ENCODE measurements around the gene NFATC2.
"Not testable (repeated sequence)": the region's sequence is repeated elsewhere in the genome, so short reads cannot be mapped to it uniquely, and the experiment has no call there.

NFATC2 gene

GRCh38 chr20:51568533-51568932 lies 26.0 kb upstream of the NFATC2 start:
- not testable (repeated sequence) for DNase-seq (ENCODE audit: low spot score)

- DNase-seq (ENCODE audit: low spot score) = no peak
Observed at GRCh38 chr20:51567622-51568021, 25.1 kb upstream of the NFATC2 start.

GRCh38 chr20:51566594-51566993 lies 24.1 kb upstream of the NFATC2 start:
- DNase-seq (ENCODE audit: low spot score) = no peak

DNA sequence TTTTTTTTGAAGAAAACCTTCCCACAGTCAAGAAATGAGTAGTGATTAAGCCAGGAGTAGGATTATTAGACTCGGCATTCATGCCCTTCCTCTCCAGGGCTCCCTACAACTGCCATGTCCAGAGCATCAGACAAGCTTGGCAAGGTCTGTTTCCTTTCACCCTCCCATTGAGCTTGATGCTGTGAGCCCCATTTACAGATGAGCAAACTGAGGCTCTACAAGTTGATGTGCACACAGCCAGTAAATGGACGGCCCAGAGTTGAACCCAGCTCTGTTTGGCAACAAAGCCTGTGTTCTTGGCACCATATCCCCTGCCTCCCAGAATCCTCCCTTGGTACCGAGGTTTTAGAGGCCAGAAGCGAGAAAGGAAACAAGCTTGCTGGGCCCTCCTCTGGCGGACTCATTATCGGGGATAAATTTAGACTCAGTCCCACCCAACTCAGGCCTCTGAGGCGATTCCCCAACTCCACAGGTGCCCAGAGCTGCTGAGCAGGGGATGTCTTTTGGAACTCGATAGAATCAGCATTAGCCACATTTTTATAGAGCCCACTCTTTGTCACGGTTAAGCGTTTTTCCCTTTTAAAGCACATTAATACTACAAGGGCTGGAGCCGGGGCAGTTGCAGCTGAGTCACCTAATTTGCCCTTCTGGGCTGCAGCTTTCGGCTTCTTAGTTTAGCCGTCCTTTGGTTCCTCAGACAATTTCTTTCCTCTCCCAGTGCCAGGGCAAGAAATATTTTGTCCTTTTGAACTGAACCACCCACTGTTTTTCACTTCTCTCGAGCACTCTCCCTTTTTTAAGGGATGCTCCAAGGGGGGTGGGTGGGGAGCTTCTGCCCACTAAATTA lies 23.0 kb upstream of the NFATC2 start:
- DNase-seq (ENCODE audit: low spot score) = no peak

- no peak for DNase-seq (ENCODE audit: low spot score)
Observed at GRCh38 chr20:51563486-51564332, 21.2 kb upstream of the NFATC2 start.

DNA sequence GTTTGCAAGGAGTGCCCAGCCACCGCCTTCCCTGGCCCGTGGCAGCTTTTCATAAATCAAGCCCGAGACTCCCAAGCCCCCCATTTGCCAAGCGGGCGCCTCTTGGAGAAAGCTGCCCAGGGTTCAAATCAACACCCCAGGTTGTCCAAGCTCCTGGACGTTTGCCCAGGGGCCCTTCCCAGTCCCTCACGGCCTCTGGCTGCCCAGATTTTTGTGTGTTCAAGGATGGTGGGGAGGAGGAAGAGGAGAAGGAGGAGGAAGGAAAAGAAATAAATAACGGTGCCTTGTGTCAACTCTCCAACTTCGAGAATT lies 20.6 kb upstream of the NFATC2 start:
- no peak for DNase-seq (ENCODE audit: low spot score)

DNA sequence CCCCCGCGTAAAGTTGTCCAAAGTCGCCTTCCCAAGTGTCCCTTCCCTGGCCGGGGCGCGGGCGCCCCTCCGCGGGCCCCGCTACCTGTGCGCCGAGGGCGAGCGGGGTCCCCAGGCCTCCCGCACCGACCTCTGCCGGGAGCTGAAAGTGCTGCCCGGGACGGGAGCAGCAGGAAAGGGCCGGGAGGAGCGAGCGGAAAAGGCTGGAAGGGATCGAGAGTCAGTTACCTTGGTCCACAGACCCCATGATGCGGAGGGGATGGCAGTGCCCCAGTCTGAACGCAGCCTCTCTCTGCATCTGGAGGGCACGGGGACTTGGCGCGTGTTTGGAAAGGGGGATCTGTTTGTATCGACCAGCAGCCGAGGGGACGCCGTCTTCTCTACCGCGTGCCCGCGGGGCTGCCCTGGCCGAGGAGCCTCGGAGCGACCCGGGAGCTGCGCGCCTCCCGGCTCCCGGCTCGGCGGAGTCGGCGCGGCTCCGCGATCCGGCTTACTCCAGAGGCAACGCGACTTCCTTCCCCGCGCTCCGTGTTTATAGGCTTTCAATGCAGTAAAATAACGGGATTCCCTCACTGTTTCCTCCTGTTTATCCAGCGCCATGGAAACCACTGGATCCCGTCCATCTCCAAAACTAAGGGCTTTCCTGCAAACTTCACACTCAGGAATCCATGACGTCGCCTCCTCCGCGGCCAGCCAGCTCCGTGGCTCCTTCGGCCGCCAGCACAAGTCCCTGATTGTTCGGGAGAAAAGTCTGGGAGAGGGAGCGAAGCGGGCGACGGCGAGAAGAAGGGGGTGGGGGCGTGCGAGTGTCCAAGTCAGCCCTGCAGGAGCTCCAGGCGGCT lies 20.0 kb upstream of the NFATC2 start:
- no peak for DNase-seq (ENCODE audit: low spot score)

DNA sequence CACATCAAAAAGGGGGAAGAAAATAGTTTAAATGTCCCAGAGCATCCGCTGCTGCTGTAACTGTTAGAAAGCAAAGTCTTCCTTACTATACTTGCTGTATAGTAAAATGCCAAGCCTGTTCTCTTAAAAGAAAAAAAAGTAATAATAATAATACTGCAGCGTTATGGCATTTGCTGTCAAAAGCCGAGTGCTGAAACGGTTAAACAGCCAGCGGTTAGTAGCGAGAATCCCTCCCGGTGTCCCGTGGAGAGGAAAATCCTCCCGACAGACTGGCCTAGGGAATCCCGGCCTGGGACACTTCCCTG lies 19.5 kb upstream of the NFATC2 start:
- DNase-seq (ENCODE audit: low spot score) = no peak

DNA sequence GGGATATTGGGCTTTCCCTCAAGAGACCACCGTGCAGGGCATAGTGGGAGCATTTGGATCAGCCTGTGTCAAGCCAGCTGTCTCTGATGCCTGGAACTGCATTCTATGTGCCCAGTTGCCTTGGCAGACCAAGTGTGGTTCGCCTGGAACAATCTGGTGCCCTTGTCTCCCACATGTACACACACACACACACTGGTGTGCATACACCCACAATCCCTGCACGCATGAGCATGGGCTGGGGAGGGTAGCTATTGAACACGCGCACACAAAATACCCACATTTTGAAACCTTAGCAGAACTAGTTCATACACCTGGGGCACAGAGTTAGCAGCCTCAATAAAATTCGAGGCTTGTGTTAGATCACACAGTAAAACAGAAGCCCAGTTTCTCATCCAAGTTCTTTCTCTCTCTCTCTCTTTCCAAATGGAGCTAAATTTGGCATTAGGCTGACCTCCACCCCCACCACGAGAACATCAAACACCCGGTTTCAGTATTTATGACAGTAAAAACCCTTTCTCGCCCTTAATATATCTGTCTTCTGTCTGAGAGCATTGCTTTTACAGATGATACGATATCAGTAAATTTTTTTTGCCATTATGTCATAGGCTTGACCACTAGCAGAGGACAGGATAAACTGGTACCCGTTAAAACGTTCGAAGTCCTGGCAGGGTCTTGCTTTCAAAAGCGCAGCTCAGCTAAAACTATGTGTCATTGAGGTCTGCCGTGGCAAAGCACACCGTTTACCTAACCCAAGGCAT lies 18.2 kb upstream of the NFATC2 start:
- DNase-seq (ENCODE audit: low spot score) = no peak

DNA sequence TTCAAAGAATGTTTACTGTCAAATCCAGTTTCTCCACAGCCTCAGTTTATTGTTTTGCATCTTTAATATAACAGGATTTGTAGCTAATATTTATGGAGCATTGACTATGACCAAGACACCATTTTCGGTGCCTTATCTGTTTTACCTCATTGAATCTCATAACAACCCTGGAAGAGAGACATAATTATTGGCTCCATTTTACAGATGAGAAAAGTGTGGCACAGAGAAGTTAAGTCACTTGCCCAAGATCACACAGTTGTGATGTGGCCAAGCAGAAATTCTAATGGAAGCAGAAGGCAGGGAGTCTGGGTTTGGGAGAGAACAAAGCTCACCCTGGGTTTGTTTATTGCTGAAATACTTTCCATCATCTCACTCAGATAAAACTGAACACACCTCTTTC lies 17.5 kb upstream of the NFATC2 start:
- DNase-seq (ENCODE audit: low spot score) = no peak

- DNase-seq (ENCODE audit: low spot score) = no peak
Observed at GRCh38 chr20:51554538-51555165, 12.1 kb upstream of the NFATC2 start.

DNA sequence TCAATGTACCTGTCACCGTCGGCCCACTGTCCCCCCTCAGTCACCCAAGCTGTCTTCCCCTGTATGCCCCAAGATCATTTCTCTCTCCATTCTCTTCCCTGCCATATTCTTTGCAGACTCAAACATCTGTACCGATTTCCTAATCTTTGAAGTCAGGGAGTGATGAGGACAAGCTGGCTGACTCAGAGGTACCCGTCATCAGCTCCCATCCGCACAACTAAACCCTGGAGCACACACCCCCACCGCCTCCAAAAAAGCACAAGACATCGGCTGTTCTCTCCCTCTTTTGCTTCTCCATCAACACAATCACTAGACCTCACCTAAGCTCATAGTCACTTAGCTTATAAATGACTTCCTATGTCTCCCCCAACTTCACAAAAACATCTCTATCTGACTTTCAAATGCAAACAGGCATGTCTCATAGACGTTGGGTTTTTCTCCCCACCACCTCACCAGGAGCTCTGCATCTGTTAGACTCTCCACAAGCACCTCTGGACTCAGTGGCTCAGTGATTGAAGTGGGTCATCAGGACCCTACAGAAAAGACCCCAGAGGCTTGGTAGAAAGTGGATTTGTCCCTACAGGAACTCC lies 11.5 kb upstream of the NFATC2 start:
- DNase-seq (ENCODE audit: low spot score) = no peak

GRCh38 chr20:51551186-51551585 lies 8.7 kb upstream of the NFATC2 start:
- no peak for DNase-seq (ENCODE audit: low spot score)

DNA sequence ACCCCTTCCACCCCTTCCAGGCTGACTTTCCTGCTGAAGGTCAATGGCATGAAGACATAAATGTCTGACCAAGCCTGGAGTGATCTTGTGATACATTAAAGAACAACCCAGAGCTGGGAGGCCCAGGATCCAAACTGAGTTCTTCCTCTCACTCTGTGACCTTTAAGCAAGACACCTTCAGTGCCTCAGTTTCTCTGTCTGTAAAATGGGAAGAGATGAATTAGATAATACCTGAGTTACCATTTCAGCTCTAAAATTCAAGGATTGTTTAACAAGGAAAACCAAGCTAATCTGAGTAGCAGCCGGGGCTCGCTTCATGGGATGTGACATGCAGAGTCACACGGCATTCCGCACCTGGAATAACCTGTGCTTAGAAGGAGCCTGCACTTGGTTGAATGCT lies 7.0 kb upstream of the NFATC2 start:
- DNase-seq (ENCODE audit: low spot score) = no peak

- no peak for DNase-seq (ENCODE audit: low spot score)
Observed at GRCh38 chr20:51547951-51548350, 5.4 kb upstream of the NFATC2 start.

- DNase-seq (ENCODE audit: low spot score) = no peak
Observed at GRCh38 chr20:51545515-51545914, 3.0 kb upstream of the NFATC2 start.

GRCh38 chr20:51543422-51543788 lies 886 bp upstream of the NFATC2 start:
- DNase-seq (ENCODE audit: low spot score) = no peak

DNA sequence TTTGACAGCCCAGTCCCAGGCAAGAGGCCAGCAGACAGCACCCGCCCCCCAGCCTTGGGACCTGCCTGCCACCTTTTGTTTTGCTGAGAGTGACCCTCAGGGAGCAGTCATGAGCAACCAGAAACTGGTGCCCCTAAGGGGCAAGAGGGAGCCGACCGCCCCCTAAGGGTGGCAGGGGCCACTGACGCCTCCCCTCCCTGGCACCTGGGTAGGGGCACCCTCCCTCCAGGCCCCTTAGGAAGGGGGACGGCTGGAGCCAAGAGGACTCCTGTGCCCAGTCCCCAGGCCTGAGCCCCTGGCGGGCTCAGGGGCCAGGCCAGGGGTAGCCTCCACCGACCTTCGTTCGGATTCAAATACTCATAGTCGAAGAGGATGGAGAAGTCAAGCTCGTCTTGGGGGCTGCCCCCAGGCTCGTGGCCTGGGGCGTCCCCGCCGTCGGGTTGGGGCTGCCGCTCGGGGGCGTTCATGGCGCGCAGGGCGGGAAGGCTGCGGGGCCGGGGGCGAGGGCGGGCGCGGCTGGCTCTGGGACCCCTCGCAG lies 417 bp downstream of the NFATC2 start:
- no peak for DNase-seq (ENCODE audit: low spot score)

GRCh38 chr20:51541189-51542032 lies 1.1 kb downstream of the NFATC2 start:
- peak; percentile 38 for DNase-seq (ENCODE audit: low spot score)

DNA sequence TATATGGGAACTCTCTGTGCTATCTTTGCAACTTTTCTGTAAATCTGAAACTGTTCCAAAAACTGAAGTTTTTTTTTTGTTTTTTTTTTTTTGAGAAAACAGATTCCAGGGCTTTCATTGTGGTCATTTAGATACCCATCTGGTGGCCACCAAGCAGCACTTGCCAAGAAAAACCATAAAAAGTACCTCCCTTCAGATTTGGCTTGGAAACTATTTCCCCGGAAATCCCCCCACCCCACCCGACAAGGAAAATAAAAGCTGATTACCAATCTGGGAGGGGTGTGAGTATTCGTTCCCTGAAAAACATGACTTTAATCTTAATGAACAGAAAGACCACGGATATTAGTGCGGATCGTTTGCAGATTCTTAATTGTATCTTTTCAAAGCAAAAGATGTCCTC lies 1.9 kb downstream of the NFATC2 start:
- DNase-seq (ENCODE audit: low spot score) = no peak
